HL-60 (cell line): ENCODE measurements around the gene RIPK4.

Experiments
- DNase-seq, 2 experiments: peaks; one replicate each; pipeline ENCODE4 v3.0.0-alpha.2; 2010 to 2020; ENCODE audit warnings: low read depth in 1 of 2, low spot score in 1 of 2
- H3K27ac ChIP-seq: fragments of 250-450 bp; sonication (Bioruptor Pico); replicated peaks from 2 replicates; pipeline ENCODE4 v1.5.1; 2020; ENCODE audit warnings: mild to moderate bottlenecking, moderate library complexity
- H3K27me3 ChIP-seq: fragments of 250-450 bp; sonication (Bioruptor Pico); 2 replicates; pipeline ENCODE4 v1.5.1; 2021; ENCODE audit warnings: mild to moderate bottlenecking, moderate library complexity; ENCODE audit not compliant: insufficient read depth, poor library complexity, severe bottlenecking
- H3K4me3 ChIP-seq: replicated peaks from 2 replicates; pipeline ENCODE4 v1.5.1; 2011; ENCODE audit warnings: mild to moderate bottlenecking, control low read depth, low read length; ENCODE audit not compliant: insufficient read depth
- GABPA ChIP-seq: IDR thresholded peaks from 2 replicates; pipeline ENCODE4 v1.6.1; 2012; ENCODE audit warnings: low read depth
- POLR2AphosphoS5 ChIP-seq: IDR thresholded peaks from 2 replicates; pipeline ENCODE4 v1.6.1; 2012; ENCODE audit warnings: low read depth
- SPI1 ChIP-seq: IDR thresholded peaks from 2 replicates; pipeline ENCODE4 v1.6.1; 2012; ENCODE audit warnings: low read depth, mild to moderate bottlenecking, borderline replicate concordance
- TF ChIP-seq, protein P1 (sequence below): IDR thresholded peaks from one replicate; pipeline ENCODE4 v1.5.1; 2011; ENCODE audit warnings: low read length, control low read depth, inconsistent platforms; ENCODE audit not compliant: insufficient read depth
- TF ChIP-seq, protein P2 (sequence below): IDR thresholded peaks from 2 replicates; pipeline ENCODE4 v1.6.1; 2012; ENCODE audit warnings: low read depth; ENCODE audit not compliant: insufficient replicate concordance

The RIPK4 gene

GRCh38 chr21:41759926-41760325 lies 6.9 kb downstream of the RIPK4 start:
- TF ChIP-seq SPI1 (no peak), GABPA (no peak), POLR2AphosphoS5 (no peak)
- TF ChIP-seq, protein P1, sequence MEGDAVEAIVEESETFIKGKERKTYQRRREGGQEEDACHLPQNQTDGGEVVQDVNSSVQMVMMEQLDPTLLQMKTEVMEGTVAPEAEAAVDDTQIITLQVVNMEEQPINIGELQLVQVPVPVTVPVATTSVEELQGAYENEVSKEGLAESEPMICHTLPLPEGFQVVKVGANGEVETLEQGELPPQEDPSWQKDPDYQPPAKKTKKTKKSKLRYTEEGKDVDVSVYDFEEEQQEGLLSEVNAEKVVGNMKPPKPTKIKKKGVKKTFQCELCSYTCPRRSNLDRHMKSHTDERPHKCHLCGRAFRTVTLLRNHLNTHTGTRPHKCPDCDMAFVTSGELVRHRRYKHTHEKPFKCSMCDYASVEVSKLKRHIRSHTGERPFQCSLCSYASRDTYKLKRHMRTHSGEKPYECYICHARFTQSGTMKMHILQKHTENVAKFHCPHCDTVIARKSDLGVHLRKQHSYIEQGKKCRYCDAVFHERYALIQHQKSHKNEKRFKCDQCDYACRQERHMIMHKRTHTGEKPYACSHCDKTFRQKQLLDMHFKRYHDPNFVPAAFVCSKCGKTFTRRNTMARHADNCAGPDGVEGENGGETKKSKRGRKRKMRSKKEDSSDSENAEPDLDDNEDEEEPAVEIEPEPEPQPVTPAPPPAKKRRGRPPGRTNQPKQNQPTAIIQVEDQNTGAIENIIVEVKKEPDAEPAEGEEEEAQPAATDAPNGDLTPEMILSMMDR, result no peak
- TF ChIP-seq, protein P2, sequence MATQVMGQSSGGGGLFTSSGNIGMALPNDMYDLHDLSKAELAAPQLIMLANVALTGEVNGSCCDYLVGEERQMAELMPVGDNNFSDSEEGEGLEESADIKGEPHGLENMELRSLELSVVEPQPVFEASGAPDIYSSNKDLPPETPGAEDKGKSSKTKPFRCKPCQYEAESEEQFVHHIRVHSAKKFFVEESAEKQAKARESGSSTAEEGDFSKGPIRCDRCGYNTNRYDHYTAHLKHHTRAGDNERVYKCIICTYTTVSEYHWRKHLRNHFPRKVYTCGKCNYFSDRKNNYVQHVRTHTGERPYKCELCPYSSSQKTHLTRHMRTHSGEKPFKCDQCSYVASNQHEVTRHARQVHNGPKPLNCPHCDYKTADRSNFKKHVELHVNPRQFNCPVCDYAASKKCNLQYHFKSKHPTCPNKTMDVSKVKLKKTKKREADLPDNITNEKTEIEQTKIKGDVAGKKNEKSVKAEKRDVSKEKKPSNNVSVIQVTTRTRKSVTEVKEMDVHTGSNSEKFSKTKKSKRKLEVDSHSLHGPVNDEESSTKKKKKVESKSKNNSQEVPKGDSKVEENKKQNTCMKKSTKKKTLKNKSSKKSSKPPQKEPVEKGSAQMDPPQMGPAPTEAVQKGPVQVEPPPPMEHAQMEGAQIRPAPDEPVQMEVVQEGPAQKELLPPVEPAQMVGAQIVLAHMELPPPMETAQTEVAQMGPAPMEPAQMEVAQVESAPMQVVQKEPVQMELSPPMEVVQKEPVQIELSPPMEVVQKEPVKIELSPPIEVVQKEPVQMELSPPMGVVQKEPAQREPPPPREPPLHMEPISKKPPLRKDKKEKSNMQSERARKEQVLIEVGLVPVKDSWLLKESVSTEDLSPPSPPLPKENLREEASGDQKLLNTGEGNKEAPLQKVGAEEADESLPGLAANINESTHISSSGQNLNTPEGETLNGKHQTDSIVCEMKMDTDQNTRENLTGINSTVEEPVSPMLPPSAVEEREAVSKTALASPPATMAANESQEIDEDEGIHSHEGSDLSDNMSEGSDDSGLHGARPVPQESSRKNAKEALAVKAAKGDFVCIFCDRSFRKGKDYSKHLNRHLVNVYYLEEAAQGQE, result no peak
- Histone ChIP-seq H3K27me3 (peaks cover 19% of the 10 kb centered on the region), H3K27ac (no peak overlapping the region), H3K4me3 (no peak overlapping the region)
- no peak for DNase-seq

- Histone ChIP-seq H3K27me3 (peaks cover 19% of the 10 kb centered on the region), H3K27ac (no peak overlapping the region), H3K4me3 (no peak overlapping the region)
- TF ChIP-seq POLR2AphosphoS5, result no peak
- TF ChIP-seq, protein P2, result no peak
- DNase-seq, result no peak
Observed at GRCh38 chr21:41759214-41759840, 7.5 kb downstream of the RIPK4 start.

GRCh38 chr21:41758550-41758949 lies 8.3 kb downstream of the RIPK4 start:
- TF ChIP-seq, protein P2, result no peak
- TF ChIP-seq, protein P1, result no peak
- DNase-seq, result no peak
- H3K27ac ChIP-seq, result no peak overlapping the region
- H3K27me3 ChIP-seq, result peaks cover 19% of the 10 kb centered on the region
- no peak overlapping the region for H3K4me3 ChIP-seq
